GM19099 (cell line): ENCODE data around the gene PEPD.

Experiments used
- POLR2A ChIP-seq: IDR thresholded peaks from 3 replicates; pipeline ENCODE4 v1.6.1; 2011; ENCODE audit warnings: low read depth; ENCODE audit not compliant: insufficient read length; ENCODE audit errors: extremely low read depth

The PEPD gene

DNA sequence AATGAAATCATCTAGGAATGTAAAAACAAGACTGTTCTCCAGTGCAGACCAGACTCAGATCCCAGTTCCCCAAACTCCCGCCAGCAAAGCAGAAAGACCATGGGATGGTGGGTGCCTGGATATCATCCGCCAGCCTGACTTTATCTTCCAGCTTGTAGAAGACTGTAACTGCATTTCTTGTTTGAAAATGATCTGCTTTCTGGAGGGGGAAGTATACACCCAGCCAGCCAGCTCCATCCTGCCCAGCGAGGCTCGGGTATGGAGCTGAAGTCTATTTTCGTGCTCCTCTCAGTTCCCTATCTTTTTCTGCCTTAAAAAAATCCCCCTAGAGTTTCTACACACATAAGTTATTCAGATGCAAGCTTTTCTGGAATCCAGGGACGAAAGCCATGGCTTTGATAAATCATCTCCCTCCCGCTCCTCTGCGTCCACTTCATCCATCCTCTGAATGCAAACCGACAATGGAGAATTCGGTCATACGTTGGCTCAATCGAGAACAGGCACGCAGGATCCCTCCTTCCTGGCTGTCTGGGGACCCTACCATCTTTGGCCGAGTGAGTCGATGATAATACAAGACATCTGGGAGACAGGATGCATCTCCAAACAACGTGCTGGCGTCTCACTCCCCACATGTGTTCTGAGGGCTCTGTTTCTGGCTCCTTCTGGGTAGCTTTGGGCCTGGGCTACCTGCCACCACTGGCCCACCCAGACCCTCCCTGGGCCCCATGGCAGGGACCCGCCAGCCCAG, 116.9 kb downstream of the PEPD start:
- TF ChIP-seq POLR2A, result no peak

DNA sequence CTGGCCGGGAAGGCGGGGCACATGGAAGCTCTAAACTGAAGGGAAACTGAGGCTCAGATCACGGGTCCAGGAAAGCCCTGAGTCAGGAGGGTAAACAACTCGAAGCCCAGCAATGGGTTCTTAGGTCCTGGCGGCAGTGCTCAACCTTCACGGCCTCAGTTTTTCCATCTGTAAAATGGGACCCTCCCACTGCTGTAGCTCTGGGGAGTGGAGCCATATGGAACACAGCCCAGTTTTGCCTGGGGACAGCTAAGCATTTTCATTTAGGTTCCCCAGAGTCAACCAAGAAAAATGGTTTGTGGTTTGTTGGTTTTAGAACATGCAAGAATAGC, 117.7 kb downstream of the PEPD start:
- no peak for TF ChIP-seq POLR2A

DNA sequence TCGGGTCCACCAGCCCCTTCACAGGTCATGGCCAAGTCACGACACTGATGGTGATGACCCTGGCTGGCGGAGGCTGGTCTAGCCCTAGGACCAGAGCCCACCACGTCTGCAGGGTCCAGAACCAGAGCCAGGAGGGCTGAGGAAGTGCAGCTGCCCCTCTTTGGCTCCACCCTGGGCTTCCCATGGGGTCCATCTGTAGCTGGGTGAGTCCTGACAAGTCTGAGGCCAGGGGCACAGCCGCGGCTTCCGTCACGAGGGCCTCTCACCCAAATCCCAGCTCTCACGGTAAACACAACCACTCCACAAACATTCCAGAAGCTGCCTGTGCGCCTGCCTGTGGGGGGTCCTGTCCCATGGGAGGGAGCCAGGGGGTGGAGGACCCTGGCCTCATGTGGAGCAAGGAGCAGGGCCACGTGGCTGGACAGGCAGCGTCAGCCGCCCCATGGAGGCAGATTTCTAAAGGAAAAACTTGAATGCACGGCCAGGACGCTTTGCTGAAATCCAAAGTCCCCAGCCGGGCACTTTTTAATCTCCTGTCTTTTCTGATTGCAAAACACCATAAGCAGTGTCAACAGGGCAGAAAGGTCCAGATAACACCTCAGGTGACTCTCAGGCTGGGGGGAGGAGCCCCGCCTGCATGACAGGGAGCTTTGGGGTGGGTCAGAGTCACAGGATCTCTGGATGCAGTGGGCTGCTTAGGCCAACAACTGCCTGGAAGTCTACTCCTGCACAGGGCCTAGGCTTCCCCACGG, 118.2 kb downstream of the PEPD start:
- no peak for TF ChIP-seq POLR2A

DNA sequence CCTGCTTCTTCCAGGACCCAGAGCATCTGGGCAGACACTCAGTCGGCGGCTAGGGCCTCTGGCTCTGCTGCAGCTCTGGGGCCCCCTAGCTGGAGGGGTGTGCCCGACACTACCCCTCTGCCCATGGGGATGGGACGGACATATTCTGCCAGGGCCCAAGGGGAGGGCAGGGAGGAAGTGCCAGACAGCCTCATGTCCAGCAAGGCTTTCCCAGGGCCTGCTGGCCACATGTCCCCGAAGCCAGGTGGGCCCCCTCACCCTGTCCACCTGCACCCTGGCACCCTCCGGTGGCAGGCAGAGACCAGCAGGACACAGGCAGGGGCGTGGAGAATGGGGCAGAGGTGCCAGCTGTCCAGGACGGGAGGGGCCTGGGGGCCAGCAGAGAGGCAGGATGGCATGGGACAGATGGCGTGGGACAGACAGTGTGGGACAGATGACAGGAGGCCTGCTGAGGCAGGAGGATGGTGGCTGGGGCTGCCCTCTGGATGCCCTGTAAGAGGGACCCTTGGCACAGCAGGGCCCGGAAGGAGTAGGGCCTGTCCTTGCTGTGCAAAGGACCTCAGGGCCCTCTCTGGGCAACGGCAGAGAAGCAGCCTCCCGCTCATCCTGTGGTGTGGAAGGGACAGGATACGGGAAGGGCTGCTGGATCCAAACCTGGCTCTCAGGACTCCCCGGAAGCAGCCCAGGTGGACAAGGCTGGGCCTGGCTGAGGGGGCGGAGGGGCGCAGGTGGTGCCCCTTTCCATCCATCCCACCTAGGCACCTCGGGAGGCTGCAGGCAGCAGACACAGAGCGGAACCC, 119.0 kb downstream of the PEPD start:
- no peak for TF ChIP-seq POLR2A

DNA sequence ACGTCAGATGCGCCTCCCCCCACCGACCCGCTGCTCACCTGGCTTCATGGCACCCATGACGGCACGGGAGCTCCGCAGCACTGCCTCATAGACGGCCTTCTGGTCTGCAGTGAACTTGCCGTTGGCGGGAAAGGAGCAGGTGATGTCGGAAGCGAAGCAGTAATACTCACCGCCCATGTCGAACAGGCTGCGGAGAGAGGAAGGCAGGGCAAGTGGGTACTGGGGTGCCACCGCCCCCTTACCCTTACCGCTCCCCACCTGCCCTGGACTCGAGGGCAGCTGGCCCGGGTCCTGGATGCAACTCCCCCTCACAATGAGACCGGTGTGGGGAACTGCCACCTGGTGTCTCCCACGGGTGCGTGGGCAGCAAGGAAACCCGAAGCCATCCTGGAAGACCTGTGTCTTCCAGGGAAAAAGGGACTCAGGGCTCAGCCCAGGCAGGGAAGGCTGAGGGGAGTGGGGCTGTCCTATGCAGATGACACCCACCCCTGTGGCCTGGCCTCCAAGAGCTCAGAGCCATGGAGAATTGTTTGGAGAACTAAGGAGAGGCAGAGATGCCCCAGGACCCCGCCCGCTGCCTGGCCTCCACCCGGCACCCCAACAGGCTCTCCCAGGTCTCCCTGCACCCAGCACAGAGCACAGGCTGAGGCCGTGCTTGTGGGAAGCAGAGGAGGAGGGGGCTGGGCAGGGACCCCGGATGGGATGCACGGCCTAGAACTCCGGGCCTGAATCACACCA, 119.7 kb downstream of the PEPD start:
- no peak for TF ChIP-seq POLR2A

DNA sequence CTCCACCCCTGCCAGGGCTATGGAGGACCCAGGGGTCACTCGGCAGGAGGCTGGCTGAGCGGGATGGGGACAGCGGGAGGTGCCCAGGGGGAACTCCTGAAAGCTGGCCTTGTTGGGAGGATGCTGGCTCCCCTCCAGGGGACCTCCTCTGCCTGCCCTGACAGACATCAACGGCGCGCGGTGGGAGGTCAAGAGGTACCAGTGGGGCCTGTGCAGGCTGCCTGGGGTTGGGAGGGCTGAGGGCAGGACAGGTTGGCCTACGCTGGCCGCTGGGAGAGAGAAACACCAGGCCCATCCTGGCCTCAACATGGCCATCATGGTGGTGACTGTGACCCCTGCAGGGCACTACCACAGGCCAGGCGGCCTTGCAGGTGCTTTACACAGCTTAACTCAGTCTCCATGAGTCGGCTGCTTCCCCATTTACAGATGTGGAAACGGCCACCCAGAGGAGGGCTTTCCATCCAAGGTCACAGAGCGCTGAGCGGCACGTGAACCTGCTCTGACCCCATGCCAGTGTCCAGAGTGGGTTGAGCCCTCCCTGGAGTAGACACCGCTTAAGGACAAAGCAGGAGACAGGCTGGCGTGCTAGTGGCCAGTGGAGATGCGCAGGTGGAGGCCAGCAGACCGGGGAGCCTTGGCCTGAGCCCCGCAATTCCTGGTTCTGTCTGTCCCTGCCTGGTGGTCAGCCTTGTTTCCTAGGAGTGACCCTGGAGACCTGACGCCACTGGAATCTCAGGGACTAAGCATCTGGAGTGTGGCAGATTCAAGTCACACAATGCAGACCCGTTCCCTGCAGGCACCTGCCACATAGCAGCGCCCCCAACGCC, 120.5 kb downstream of the PEPD start:
- TF ChIP-seq POLR2A, result no peak

DNA sequence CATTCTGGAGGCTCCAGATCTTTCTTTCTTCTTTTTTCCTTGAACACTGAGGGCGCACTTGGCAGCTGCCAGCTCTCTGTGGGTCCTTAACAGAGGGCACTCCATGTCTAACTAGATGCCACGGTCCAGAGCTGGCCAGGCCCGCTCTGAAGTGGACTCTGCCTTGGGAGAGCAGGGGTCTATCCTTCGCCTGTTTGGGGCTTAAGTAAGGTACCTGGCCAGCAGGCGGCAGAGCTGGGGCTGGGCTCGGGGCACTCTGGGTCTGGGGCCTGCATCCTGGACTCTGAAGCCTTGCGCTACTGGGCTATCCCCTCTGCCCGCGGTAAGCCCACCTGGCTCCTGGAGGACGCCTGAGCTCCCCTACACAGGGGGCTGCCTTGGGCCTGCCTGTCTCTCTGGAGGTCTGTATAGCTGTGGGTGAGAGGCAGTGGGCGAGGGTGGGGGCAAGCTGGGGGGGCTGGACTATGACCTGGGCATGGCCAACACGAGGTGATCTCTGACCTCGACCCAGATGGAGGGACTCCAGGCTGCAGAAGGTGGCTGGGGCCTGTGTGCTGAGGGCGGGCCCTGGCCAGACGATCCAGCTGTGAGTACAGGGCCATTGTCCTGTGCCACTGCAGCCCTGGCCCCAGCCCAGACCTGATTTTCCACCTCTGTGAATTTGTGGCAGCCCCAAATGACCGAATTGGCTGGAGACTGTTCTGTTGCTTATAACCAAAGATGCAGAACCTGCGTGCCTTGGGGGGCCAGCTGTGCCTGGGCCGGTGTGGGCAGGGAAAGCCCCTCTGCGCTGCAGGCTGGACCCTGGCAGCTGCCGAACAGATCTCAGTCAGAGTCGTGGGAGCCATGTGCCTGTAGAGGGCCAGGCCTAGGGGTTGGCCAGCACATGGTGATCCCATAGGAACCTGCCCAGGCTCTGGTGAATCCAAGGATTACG, 121.6 kb downstream of the PEPD start:
- no peak for TF ChIP-seq POLR2A

DNA sequence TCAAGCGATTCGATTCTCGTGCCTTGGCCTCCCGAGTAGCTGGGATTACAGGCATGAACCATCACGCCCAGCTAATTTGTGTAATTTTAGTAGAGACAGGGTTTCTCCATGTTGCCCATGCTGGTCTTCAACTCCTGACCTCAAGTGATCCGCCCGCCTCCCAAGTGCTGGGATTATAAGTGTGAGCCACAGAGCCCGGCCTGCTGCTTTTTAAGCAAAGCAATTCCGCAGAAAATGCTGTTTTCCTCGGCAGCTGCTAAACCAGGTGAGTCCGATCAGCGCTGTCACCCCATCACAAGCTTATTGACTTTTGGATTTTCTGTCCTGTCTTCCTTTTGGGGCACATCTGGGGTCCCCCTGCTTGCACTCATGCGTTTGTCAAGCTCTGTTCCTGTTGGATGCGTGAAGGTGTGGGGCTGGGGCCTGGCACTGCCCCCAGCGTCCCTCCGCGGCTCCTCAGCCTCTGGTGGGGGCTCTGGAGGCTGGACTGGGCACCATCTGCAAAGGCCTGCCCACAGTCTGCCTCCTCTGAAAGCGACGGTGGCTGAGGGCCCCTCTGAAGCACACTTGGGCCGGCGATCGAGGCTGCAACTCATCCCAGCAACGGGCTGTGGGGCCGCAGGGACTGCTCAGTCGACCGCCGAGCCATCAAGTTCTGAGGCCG, 122.4 kb downstream of the PEPD start:
- TF ChIP-seq POLR2A, result no peak

DNA sequence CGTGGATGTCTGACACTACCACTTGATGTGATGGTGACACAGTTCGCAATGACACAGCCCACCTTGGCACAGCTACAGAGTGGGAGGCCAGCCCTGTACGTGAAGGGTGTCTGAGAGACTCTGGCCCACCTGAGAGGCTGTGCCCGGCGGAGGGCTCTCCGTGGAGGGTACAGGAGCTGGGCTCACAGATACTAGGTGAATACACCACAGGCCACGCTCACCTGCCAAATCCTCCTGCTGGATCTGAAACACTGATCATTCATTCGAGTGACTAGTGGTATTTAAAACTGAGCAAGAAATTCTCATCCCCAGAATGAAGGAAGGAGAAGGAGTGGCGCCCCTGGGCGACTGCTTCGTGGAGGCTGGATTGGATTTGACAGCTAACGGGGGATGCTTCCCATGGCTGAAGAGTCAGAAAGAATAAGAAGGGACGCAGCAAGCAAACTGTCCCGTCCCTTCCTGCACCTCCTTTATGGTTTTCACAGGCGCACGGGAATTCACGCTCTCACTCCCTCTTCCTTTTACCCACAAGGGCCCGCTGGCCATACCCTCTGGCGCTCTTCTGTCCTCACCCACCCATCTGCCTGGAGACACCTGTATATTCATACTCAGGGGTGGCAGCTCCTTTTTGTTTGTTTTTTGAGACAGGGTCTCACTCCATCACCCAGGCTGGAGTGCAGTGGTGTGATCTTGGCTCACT, 123.1 kb downstream of the PEPD start:
- no peak for TF ChIP-seq POLR2A

DNA sequence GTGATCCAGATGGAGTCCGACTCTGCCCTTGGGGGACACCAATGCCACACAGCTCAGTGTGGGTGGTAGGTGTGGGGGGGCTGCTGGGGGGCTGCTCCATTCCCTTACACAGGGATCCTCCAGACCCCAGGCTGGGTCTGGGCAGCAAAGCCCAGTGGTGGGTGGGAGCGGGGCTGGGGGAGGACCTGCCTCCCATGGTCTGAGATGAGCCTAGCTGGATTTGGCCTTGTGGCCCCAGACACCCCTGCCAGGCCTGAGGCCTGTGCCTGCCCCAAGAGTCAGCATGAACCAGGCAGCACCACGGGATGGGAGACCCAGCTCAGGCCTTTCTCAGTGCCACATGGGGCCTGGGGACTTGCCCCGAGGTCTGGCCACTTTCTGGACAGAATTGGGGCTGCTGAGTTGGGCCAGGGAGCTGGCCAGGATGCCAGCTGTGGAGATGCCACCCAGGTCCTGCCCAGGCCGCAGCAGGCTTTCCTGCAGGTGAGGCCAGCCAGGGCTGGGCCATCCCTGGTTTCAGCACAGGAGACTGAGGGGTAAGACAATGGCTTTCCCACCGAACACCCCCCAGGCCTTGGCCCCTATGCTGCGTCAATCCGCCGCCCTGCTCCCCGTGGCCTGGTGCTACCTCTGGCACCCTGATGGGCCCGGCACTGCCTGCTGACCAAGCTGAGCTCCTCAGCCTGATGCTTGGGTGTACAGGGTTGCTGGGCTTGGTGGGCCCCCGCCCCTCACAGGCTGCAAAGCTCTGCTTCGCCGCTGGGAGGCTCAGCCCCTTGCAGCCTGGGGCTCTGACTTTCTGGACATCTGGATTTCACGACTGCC, 123.8 kb downstream of the PEPD start:
- TF ChIP-seq POLR2A, result no peak
